ENCODE data around the gene ATXN1. TPM values are rescaled to one million over a fixed set of nuclear protein-coding genes. Genes with fewer than 3 reads are reported as not detected.

Gene ATXN1
- total and polyA plus RNA-seq, 2 of the 13 experiments (the other 11 are each of a cell fraction or from before 2014, with no cell fraction given): 20.7 to 39.5 TPM

DNA sequence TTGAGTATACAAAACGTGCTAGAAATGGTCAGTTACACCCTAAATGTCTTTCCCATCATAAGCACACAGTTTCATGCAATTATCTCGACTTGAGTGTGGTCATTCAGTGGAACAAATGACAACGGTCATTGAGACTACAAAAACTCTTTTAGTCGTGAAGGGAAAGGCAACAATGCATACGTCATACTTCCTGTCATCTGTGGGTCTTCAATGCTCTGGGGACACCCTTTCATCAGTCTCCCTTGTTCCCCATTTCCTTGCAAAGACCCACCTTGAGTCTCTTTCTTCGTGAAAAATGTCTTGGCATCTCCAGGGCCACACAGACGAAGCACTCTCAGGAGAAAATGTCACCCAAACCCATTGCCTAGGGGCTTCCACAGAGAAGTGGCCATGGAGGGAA lies 284.4 kb downstream of the ATXN1 start:
- ATAC-seq: no peak
- Histone ChIP-seq H4K20me1 (ENCODE audit: insufficient read depth, low read length) (no peaks in the 10 kb centered on the region), H3K4me3 (replicated peaks in 1 of 3; ENCODE audit: insufficient read depth in 1 of 3, low read depth in 2 of 3, low read length in 3 of 3) (no peak overlapping the region), H3K4me1 (ENCODE audit: insufficient read depth, low read length) (peaks cover 16% of the 10 kb centered on the region), H3K9me3 (ENCODE audit: low read length) (no peaks in the 10 kb centered on the region), H3K27me3 (ENCODE audit: control insufficient read depth in 1 of 2, insufficient read depth in 2 of 2, low read length in 2 of 2) (no peaks in the 10 kb centered on the region), H3K79me2 (ENCODE audit: insufficient read depth, low read length) (peaks cover 2% of the 10 kb centered on the region), H3K9ac (ENCODE audit: insufficient read depth, low read depth, low read length) (no peak overlapping the region), H3K27ac (ENCODE audit: extremely low read length, insufficient read depth, low read length) (no peak overlapping the region), H2AFZ (ENCODE audit: low read length) (no peak overlapping the region), H3K4me2 (ENCODE audit: low read depth, low read length) (no peak overlapping the region), H3K36me3 (replicated peaks in 1 of 2; ENCODE audit: control insufficient read depth in 1 of 2, insufficient read depth in 2 of 2, low read length in 2 of 2) (peaks cover 2 to 10% of the 10 kb centered on the region in 2 experiments; a peak in 2 of 5 replicates)
- BruUV-seq (replicated peaks): no TSS peak
- WGBS (ENCODE audit: low lambda C conversion rate): 92% methylated on average over 7 of the region's 7 CpGs
- ChIA-PET CTCF (ENCODE audit: low intra/inter-chr PET ratio, low total read pairs) (no interaction called here), POLR2A (no interaction called here)
- intact Hi-C loops (cut with micrococcal nuclease; ENCODE audit: unreplicated experiment) (no loop called here), in situ Hi-C loops (cut with HindIII; ENCODE audit: extremely low pct_ligation_motif_present, low pct_unique_long_range_greater_than_20kb) (no loop called here)
- no peak for DNase-seq (ENCODE audit: low spot score)
- FAIRE-seq: no peak
- TF ChIP-seq ZNF317 (CRISPR knock-in tag; IDR thresholded peaks at IDR 0.05): no peak

GRCh38 chr6:16475494-16475781 lies 285.8 kb downstream of the ATXN1 start:
- Histone ChIP-seq H3K4me2 (ENCODE audit: low read depth, low read length) (no peak overlapping the region), H2AFZ (ENCODE audit: low read length) (no peak overlapping the region), H3K4me1 (ENCODE audit: insufficient read depth, low read length) (peaks cover 16% of the 10 kb centered on the region), H3K27me3 (ENCODE audit: control insufficient read depth in 1 of 2, insufficient read depth in 2 of 2, low read length in 2 of 2) (no peaks in the 10 kb centered on the region), H3K79me2 (ENCODE audit: insufficient read depth, low read length) (peaks cover 2% of the 10 kb centered on the region), H3K27ac (ENCODE audit: extremely low read length, insufficient read depth, low read length) (no peak overlapping the region), H3K9ac (ENCODE audit: insufficient read depth, low read depth, low read length) (no peak overlapping the region), H3K9me3 (ENCODE audit: low read length) (no peaks in the 10 kb centered on the region), H4K20me1 (ENCODE audit: insufficient read depth, low read length) (peaks cover 3% of the 10 kb centered on the region; the same call in 1 of the 2 replicates), H3K4me3 (replicated peaks in 1 of 3; ENCODE audit: insufficient read depth in 1 of 3, low read depth in 2 of 3, low read length in 3 of 3) (no peak overlapping the region), H3K36me3 (replicated peaks in 1 of 2; ENCODE audit: control insufficient read depth in 1 of 2, insufficient read depth in 2 of 2, low read length in 2 of 2) (peaks cover 2 to 10% of the 10 kb centered on the region in 2 experiments; a peak in 2 of 5 replicates)
- BruUV-seq (replicated peaks): no TSS peak
- FAIRE-seq (no peak), DNase-seq (ENCODE audit: low spot score) (no peak), ATAC-seq (no peak)
- POLR2A ChIA-PET: no interaction called here
- intact Hi-C loops (cut with micrococcal nuclease; ENCODE audit: unreplicated experiment): no loop called here
- in situ Hi-C loops (cut with HindIII; ENCODE audit: extremely low pct_ligation_motif_present, low pct_unique_long_range_greater_than_20kb): no loop called here
- TF ChIP-seq CEBPG (CRISPR knock-in tag; IDR thresholded peaks at IDR 0.05) (no peak), ZNF768 (CRISPR knock-in tag; IDR thresholded peaks at IDR 0.05) (peak; percentile 42; the same call in 1 of the 2 replicates)
- CTCF ChIA-PET (ENCODE audit: low intra/inter-chr PET ratio, low total read pairs): no interaction called here
- 94% methylated on average over 1 of the region's 1 CpG for WGBS (ENCODE audit: low lambda C conversion rate)
